HG03196 (cell line): ENCODE results near the gene PRDM16.

Source experiments
- ATAC-seq: cut with Tn5 transposase; IDR thresholded peaks from one replicate; pipeline ENCODE4 v1.9.1; 2021; ENCODE audit not compliant: unreplicated experiment

PRDM16 gene

DNA sequence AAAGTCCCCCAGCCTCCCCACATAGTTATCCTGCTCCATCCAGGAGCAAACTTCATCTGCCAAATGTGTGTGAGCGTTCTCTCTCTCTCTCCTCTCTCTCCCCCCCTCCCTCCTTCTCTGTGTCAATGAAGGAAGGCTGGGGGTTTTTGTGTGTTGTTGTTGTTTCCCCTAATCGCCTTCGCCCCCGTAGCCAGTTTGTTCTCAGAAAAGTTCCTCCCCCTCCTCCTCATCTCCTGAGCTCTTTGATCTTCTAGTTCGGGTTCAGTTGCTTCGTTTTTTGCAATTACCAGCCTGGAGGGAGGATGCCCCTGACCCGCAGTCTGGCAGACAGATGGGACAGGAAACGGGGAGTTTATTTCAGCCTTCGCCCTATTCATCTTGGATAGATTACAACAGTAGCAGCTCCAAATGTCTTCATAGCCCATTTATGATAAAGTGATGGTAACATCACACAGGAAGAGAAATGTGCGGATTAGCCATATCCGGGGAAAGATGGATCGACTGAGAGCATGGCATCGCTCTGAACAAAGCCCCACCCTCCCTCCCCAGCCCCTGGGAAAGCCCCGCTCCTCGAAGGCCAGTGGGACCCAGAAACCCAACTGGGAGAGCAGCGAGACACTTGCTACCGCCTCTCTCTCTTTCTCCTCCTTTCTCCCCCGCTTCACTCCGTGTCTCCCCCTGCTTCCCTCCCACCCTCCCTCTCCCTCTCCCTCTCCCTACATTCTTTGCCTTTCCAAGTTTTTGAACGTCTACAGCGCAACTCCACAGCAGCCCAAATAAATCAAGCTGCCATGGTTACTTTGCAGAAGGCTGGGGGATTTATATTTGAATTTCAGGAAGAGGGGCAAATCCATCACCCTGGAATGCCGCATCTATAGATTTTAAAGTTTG is 245.7 kb downstream of the PRDM16 start:
- ATAC-seq: no peak

DNA sequence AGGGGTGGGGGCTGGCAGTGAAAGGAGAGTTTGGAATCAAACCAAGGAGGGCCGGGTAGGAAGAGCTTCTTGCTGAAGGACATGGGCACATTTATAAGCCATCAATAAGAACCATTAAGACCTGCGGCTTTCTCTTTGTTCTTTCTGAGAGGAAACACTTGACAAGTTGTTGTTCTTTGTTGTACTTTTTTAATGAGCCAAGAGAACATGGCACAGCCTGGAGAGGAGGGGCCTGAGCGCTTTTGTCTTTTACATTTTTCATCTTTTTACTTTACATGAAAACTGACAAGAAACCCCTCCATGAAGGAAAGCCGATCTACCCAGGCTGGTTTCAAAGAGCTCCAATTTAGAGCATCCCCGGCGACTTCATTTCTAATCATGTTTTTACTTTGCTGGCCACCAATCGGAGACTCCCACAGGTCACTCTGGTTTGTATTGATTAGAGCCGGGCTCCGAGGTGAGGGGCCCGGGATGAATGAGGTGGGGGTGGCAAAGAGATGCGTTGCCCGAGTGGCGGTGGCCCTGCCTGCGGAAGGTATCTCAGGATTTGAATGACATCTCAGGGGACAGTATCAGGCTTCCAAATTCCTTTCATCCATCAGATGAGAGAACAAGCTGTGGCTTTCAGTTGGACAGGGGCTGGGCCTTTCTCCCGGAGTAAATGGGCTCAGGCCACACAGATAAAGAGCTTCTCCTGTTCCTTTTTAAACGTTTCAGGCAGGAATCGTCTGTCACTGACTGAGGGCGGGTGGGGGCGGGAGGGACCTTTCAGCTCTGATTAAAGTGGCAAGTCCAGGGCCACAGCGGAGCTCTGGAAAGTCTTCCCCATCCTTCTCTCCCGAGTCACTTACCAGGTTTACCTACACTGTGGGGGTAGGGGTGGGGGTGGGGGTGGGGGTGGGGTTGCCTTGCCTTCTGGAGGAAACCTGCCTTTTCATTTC is 246.7 kb downstream of the PRDM16 start:
- no peak for ATAC-seq

DNA sequence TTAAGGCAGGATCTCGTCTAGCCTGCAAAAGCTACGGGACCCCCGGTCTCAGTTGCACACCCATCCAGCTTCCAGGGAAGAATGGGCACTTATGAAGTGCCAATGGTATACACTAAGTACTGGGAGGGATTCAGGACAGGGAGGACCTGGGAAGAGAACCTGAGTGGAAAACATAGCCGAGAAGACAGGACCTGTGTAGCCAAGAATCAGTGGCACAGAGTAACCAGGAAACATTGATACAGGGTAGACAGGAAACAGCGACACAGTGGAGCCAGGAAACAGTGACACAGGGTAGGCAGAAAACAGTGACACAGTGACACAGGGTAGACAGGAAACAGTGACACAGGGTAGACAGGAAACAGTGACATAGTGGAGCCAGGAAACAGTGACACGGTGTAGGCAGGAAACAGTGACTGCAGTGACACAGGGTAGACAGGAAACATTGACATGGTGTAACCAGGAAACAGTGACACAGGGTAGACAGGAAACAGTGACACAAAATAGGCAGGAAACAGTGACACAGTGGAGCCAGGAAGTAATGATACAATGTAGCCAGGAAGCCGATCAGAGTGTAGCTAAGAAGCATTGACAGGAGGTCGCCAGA is 247.4 kb downstream of the PRDM16 start:
- no peak for ATAC-seq

DNA sequence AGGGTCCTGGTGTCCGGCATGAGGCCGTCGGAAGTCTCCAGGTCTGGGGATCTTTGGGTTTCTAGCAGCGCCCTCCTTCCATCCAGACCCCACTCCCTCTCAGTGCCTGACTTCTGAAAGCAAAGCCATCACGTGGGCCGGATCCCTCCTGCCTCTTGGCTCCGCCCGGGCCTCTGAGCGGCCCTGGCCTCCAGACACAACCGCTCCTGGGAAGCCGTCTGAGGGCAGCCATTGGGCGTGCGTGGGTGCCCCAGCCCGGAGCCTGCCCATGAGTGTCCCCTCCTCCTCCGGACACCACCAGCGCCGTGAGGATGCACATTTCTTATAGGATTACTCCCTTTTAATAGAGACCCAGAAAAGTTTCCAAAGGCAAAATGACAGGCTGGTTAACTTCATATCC is 248.5 kb downstream of the PRDM16 start:
- no peak for ATAC-seq

DNA sequence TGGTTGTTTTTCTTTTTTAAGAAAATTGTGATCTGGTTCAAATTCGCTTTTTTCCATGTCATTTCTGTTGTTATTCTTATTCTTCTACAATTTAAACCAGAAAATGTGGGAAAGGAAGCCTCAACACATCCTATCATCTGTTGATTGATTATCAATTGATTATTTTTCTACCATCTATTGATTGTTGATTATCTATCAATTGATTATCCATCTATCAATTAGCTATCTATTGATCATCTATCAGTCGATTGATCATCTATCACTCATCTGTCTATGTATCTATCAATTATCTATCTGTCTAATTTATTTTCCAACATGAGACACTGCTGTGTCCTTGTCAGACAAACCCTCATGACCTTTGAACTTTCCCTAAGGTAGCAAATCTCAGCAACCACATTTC is 249.3 kb downstream of the PRDM16 start:
- ATAC-seq: no peak

DNA sequence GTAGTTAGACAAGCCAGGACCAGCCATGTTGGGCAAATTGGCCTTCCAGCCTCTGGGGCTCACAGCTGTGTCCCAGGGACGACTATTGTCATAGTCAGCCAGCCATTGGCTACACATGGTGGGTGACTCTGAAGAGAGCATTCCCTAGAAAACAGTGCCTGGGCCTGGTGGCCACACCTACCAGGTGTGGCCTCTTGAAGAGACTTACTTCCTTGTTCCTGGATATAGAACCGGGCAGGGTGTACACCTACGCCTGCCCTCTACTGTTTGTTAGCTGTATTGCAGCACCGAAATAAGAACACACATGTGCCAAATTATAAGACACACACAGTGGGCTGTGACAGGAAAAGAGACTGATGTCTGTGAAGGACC is 250.9 kb downstream of the PRDM16 start:
- ATAC-seq: no peak

DNA sequence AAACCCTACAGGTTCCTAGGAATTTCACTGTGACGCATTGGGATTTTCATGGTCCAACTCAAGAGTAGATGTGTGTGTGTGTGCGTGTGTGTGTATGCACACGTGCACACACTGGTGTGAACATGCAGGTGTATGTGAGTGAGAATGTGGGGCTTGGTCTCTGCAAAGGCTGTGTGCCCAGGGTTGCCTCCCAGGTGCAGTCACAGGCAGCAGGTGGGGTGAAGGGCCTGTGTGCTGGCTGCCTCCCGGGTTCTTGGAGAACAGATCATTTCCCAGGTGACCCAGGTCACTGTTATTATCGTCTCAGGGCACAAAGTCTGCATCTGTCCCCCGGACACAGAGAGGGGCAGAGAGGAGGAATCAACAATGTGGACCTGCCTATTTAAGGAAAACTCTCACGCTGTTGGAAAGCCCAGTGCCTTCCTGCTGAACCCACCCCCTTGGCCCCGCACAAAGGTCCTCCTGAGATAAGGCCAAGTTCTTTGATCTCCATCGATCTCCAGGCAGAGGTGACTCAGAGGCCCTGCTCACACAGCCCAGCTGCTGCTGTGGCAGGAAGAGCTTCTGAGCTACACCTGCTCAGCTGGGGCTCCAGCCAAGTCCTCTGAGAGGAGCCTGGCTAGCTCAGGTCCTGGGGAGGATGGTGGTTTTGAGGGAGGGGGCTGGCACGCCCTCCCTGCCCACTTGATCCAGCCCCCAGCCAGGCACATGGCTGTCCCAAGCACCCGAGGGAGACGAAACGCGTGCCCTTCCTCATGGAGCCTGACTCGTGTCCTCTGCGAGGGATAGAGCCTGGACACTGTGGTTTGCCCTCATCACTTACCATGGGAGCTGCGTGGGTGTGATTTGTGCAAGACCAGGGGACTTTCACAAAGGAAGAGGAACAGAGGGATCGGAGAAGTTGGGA is 251.5 kb downstream of the PRDM16 start:
- no peak for ATAC-seq

DNA sequence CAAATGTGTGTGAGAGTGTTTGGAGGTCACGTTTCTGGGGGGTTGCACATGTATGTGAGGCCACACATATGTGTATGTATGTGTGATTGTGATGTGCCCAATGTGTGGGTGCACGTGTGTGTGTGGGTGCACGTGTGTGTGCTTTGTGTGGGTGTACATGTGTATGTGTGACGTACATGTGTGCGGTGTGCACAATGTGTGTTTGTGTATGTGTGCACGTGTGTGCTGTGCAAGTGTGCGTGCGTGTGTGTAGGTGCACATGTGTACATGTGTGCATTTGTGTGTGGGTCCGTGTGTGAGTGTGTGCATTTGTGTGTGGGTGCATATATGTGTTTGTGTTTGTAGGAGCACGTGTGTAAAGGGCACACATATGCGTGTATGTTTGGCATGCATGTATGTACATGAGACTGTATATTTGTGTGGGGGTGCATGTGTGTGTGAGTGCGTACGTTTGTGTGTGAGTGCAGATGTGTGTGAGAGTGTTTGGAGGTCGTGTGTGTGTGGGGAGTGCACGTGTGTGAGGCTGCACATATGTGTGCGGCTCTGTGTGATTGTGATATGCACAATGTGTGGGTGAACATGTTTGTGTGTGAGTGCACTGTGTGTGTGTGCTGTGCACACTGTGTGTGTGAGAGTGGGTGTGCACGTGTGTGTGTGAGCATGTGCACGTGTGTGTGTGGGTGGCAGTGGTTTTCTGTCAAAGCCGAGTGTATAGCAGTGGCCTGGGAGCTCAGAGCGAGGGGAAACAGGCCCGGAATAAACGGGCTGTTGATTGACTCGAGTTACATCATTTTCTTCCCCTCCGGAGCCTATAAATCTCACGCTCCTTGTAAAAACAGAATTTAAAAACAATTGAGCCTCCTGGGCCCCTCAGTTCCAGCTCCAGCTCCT is 252.8 kb downstream of the PRDM16 start:
- no peak for ATAC-seq

DNA sequence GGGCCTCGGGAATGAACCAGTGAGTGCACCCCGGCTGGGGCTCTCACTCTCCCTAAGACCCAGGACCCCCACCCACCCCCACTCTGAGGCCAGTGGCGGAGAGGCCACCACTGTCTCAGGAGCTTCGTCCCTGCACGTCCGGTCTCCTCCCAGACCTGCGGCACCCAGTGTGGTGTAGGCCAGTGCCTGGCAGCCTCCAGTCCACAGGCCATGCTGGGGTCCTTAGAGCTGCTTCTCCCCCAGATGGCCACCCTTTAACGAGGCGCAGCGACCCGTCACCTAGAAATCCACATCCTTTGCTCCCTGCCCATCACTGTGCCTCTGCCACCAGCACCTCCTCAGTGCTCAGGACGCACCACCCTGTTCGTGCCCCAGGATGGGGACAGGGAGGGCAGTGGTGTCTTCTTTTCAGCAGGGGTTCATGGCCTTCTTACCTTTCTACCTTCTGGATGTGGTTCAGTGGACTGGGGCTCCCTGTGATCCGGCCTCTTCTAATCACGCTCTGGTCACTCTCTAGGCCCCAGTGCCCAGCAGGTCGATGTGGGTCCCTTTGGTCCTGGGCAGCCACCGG is 253.5 kb downstream of the PRDM16 start:
- ATAC-seq: no peak

DNA sequence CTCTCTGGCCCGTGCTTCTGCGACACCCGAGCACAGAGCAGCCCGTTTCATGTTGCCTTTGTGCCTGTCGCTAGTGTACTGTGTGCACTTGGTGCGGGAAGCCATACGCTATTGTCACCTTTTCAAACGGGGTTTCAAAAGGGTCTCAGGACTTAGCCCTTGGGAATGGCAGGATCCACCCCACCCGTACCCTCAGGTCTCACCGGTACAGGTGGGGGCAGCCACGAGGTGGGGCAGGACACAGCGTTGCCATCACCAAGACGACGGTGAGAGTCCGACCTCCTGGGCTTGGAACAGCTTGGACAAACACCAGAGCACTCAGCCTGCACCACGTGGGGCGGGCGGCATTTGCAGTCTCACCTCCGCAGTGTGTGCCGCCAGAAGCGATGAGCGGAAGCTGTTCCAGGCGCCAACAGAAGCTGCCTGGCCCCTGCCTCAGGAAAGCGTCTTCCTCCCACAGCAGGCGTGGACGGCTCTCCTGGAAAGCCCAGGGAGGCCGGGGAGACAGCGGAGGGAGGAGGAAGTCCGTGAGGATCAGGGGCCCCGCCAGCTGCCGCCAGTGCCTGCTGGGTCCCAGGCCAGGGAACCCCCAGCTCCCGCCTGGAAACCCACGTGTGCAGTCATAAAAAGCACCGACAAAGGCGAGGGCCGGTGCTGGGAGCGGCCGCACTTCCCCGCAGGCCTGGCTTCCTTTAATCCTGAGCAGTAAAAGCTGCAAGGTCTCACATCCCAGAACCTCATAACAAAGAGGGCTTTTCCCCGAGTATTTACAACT is 254.2 kb downstream of the PRDM16 start:
- ATAC-seq: no peak

DNA sequence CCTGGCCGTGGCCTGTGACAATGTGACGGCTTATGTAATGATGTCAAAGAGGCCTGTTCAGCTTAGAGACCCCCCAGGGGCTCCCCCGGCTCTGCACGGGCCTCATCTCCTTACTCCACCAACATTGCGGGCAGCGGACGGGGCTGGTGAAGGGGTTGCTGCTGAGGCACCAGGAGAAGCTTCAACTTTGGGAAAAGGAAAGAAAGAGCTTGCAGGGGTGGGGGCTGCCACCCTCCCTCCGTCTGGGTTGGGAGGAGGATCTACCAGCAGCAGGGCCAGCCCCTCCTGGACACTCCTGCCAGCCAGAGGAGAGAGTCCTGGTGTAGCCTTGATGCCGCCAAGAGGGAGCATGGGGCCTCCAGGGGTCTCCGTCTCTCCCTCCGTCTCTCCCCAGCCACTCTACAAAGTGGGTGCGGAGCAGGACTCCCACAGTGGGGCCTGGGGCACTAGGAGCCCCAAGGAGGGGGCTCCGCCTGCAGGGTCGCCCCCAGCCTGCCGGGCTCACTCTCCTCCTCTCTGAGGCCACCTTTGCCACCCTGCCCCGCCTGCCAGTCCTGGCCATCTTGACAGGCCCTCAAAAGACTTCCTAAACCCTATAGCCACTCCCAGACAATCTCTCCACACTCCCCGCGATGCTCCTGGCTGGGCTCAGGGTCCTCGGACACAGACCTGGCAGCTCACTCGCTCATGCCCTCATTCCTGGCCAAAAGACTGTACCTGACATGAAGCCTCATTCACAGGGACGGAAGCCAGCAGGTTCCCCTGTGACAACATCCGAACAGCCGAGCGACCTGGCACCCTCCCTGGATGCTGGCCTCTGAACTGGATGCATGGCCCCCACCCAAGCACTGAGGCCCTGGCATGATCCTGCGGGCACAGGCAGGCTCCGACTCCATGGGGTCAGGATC is 255.0 kb downstream of the PRDM16 start:
- ATAC-seq: no peak

DNA sequence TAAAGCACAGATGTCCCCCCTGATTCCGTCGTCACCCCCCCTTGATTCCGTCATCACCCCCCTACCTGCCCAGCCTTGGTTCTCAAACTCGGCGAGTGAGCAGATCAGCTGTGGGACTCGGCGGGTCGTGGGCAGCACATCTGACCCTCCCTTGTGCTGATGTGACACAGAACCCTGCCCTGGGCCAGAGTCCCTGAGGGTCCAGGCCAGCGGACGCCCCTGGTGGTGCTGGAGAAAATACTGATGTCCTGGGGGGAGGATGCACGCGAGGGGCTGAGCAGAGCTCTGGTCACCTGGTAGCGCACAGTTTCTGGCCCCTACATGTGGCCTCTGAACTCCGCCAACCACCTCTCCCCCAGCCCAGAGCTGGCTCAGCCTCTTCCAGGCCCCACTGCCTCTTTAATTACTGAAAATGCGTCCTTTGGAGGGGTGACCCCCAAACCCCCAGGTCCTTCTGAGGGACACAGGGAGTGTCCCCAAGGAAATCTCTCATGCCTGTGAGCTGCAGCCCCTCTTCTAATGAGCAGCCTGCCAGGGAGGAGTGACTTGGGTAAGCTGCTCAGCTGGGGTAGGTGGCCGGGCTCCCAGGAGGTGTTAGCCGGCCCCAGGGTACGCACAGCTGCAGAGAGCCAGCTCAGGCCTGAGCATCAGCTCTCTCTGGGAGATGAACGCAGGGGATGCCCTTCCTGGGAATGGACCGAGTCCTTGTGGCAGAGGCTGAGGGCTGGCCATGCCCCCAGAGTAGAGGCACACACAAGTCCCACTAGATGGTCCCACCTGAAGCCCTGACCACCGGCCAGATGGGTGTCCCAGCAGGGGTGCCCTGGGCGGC is 255.9 kb downstream of the PRDM16 start:
- no peak for ATAC-seq

DNA sequence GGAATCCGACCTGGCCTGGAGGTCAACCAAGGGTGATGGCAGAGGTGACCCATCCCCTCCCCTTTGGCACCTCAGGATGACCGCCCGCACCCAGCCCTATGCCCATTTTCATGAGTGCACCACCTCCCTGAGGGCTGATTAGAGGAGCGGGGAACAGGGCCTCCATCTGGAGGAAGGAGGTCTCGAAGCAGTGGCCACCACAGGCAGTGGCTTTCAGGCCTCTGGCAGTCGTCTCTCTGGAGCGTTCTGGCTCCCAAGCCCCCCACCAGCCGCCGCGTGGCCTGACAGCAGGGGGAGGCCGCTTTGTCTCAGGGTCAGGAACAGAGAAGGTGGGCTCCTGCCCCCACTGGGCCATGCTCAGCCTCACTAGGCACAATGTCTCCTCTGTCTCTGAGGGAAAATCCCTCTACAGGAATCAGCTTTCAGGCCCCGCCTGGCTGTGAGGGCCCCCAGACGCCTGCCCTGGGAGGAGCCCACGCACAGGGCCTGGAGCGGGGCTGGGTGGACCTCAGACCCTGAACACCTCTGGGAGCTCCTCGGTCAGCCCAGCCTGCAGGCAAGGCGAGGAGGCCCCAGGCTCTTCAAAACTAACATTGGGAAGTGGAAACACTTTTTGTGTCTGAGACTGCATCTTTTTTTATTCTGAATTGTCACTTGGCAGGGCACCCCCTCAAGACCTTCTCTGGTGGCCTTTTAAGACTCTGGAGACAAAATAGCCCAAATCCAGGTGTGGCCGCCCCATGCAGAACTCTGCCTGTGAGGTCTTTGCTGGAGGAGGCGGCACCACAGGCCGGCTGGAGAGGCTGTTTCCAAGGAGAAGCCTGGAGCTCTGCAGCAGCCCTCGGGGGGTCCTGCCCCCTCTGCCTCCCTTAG is 257.7 kb downstream of the PRDM16 start:
- no peak for ATAC-seq

DNA sequence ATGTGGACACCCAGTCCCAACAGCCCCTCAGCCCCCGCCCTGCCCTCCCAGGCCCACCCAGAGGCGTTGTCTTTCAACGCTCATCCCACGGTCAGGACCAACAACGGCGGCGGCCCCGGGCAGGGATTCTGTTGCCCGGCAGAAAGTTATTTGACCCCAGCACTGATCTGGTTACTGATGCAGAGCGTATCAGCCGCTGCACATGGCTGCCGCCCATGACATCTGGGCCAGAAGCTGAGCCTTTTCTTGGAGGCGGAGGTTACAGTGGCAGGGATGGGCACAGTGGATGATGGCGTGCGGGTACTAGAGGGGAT is 258.3 kb downstream of the PRDM16 start:
- no peak for ATAC-seq

DNA sequence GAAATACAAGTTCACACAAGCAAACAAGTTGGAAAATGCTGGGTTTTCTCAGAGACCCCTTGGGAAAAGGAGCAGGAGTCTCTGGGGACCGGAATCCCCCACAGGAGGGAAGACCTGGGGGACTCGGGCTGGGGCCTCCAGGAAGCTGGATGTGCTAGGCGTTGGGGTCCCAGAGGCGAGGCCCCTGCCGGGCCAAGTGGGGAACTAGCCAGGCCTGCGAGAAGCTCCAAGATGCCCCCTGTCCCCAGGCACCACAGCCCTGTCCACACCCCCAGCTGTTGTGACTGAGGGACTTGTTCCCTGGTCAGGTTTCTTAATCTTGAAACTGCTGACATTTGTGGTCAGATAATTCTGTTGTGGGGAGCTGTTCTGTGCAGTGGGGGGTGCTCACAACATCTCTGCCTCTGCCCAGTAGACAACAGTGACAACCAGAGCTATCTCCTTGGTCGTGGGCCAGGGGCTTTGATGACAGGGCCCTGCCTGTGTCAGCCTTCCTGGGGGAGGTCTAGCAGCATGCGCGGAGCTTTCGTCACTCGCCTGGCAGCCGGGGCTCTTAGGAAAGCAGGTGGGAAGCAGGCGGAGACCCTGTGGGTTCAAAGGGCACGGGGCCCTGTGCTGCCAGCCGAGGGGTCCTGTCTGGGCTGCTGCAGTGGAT is 259.1 kb downstream of the PRDM16 start:
- no peak for ATAC-seq
